GM21423 (cell line): ENCODE results near the gene EGLN3.

Source experiments
- ATAC-seq: cut with Tn5 transposase; IDR thresholded peaks from one replicate; pipeline ENCODE4 v1.9.1; 2021; ENCODE audit warnings: mild to moderate bottlenecking, moderate library complexity; ENCODE audit not compliant: unreplicated experiment

EGLN3 gene

DNA sequence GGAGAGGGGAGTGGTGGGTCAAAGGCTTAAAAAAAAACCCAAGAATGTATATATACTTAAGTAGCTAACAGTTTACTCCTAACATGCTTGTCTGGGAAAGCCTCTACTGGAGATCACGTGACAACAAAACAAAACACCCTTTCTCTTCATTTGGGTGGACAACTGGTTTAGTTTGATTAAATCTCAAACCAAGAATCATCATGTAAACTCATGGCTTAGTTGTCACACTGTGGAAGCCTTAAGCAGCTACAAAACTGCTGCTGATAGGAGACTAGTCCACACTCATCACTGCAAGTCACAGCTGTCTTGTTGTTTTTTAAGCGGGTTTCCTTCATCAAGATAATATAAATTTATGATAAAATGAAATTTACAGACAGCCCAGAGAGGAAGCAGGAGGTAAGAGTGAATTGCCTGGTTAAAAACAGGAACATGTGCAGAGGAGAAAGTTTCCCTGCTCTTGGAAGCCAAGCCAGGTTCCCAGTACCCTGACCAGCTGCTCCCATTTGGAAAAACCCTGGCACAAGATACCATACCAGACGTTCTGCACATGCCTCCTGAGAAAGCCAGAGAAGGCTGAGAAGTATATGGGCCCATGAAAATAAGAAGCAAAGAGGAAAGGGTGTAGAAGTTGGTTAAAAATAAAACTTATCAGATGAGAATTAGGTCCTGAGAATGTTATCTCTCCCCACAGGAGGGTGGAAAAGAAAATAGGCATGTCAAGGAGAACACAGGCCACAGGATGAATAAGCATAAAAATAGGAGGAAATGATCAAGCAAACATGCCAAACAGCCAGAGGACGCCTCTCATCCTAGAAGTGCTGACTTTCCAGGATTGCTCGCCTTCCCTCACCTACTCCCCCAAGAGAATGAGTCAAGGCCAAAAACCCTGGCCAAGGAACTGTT lies 34.0 kb downstream of the EGLN3 start:
- ATAC-seq = no peak

DNA sequence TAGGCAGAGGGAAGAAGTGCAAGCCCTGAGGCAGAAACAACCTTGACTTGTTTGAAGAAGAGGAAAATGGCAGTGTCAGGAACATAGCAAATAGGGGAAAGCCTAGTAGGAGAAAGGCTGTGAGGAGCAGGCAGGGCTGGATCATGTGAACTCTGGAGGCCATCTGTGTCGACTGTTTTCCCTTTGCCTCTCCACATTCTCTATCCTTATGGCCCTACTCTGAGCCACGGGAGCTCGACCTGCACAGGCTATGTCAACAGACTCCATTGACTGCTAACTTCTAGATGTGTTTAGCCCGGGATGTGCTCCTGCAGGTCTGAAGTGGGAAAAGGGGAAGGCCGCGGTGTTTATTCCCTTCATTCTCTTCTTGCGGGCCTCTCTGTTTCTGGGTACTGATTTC lies 35.2 kb downstream of the EGLN3 start:
- no peak for ATAC-seq

DNA sequence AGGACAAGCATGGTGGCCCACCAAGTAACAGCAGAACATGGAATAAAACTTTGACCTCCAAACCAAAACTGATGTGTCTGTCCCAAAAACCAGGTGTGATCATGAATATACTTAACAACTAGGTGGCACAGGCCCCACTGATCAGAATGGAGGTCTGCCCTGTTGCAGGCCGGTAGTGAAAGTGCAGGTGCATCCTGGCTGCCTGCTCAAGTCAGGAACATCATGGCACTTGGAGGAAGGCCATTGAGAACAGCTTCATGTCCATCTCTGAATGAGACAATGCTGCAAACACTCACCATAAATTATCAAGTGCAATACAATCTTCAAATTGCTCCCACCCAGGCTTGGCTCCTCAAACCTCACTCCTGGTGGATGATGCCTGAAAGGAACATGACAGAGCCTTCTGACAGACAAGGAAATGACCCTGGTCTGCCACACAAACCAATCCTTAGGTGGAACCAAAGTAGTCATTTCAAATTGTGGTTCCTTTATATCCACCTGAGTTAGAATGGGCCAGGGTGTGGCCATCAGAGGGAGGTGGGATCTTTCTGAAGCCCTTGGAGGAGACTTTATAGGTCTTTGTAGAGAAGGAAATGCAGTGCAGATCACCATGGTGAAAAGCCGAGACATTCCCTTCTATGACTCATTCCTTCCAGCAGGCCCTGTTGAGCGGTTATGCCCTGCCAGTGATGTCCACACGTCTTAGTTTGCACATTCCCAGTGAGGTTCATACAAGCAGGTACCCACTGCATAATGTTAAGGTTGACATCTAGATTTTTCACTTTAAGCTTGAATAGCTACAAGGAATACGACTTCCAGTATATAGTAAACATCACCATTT lies 36.0 kb downstream of the EGLN3 start:
- no peak for ATAC-seq

DNA sequence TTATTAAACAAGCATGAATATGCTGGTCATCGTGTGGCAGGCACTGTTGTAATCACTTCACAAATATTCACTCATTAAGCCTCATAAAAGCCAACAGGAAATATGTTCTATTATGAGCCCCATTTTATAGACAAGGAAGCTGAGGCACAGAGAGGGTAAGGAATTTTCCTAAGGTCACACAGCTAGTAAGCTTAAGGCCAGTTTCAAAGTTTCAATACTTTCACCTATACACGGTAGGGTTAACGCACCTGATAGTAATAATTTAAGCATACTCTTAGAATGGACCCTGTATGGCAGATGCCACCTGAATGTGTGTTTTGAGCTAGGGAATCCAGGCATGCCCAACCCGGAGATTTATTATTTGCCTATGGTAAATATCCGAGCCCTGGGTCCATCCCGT lies 39.8 kb downstream of the EGLN3 start:
- ATAC-seq = no peak

DNA sequence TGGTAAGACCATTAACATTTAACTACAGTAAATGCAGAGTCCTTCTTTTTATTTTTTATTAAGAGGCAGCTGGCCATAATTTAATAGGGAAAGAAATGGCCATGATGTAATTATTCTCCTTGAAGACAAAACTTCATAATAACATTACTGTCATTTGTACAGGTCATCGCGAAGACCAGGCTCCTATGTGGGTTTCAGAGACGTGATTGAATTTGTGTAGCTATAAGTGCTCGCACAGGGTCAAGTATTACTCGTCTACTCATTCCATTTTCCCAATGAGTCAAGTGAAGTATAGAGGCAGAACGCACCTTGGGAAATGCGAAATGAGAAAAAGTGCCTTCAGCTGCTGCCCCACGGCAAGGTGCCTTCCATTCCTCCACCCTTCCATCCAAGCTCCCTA lies 40.4 kb downstream of the EGLN3 start:
- no peak for ATAC-seq

DNA sequence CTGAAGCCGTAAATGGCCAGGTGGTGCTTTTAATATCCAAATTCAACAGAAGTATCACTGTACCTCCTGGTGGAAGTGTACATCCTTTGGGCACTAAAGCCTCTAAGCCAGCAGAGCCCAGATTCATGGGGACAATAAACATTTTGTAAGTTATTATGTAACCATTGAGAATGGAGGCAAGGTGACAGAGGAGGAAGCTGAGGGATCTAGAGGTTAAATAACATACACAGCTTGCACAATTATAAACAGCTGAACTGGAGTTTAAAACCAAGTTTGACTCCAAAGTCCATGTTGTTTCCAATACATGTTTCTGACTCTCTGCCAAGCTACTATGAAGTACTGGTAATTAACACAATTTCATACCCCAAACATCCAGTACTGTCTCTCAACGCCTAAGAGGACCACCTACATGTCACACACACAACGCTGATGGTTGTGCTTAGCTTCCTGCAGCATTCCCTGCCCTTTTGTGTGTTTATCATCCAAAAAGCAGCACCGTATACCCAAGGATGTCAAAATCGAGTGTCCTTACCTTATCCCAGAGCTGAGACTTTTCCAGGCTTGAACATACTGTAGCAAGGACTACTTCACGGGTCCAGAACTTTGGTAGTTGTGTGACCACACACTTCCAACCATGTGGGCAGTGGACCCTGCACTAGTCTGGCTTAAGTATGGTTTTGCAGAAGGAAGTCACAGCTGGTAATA lies 41.3 kb downstream of the EGLN3 start:
- no peak for ATAC-seq

DNA sequence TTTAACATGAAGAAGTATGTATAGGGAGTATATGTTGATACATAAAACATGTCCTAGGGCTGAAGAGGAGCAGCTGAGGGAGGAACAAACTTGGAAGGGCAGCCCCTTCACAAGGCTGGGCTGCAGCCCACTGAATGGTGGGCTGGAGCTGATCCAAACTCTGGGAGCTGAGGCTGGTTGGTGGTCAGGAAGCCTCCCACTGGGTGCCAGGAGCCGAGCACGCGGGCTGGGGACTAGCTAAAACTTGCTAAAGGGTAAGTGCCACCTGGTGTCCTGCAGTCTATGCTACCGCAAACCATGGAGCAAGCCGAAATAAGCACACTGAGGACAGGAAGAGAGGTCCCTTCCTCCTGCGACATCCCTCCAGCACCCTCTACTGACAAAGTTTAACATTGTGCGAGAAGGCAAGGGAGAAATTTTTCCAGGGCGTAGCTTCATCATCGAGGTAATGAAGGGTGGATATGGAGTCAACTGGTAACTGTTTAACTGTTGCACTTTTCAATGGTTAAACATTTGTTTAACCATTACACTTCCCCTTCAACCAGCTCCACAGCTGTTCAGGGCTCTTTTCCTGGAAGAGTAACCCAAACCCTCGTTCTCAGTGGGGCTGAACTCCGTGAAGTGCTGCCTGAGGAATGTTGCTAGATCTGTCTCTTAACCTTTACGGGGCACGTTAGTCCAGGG lies 42.2 kb downstream of the EGLN3 start:
- ATAC-seq = no peak

DNA sequence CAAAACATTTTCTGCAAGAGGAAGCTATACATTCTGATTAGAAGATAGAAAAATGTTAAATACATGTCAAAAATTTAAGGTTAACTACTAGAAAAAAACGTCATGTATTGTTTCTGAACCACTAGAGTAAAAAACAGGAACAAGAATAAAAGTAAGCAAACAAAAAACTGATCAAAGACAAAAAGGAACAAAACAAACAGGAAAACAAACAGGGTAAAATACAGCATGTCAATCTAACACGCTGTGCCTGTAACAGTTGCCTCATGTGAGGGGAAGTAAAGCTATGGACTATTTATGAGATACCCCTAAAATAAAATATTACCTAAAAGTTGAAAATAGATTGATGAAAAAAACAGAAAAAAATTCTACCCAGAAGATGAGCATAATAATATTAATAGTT lies 43.9 kb downstream of the EGLN3 start:
- no peak for ATAC-seq

DNA sequence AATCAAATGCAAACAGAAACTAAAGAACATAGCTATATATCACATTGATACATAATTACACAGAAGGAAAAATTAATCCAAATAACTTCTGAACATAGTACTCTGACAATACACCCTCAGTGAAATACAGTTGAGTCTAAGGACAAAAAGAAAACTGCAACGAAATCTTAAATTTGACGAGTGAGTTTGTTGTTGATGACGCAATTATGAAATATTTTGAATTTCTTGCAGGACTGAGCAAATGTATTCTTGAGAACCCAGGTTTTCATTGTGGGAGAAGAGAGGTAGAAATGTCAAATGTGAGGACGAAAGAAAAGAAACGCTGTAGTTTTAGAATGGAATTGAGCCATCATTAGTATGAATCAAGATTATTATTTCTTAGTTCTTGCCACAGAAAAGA lies 46.3 kb downstream of the EGLN3 start:
- ATAC-seq = no peak

DNA sequence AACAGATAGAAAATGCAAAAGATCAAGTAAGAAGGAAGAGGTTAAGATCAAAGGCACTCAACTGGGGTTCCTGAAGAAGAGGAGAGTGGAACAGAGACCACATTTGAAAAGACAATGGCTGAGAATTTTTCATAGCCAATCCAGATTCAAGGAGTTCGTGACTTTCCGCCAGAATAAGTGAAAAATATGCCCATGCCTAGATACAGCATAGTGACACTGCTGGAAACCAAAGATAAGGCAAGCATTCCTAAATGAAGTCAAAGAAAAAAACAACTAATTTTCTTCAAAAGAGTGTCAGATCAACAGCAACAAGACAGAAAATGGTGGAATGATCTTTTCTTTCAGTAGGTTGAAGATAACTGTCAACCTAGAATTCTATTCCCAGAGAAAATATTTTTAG lies 47.5 kb downstream of the EGLN3 start:
- no peak for ATAC-seq

DNA sequence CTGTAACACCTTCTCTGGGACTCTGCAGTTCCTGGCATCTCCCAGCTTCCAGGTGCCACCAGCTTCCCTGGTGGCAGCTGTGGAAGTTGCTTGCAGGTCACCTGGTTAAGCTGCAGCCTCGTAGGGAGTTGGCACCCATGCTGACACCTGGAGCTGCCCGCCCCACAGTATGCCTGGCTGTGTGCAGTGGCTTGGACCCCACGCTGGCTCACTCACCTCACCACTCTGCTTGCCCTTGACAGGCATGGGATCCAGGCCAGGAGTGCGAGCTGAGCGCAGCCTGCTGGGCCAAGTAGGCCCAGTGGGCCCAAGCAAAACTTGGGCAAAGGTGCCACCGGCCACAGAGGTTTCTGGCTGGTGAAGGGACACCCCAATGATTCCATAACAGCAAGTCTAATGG lies 48.5 kb downstream of the EGLN3 start:
- ATAC-seq = no peak

DNA sequence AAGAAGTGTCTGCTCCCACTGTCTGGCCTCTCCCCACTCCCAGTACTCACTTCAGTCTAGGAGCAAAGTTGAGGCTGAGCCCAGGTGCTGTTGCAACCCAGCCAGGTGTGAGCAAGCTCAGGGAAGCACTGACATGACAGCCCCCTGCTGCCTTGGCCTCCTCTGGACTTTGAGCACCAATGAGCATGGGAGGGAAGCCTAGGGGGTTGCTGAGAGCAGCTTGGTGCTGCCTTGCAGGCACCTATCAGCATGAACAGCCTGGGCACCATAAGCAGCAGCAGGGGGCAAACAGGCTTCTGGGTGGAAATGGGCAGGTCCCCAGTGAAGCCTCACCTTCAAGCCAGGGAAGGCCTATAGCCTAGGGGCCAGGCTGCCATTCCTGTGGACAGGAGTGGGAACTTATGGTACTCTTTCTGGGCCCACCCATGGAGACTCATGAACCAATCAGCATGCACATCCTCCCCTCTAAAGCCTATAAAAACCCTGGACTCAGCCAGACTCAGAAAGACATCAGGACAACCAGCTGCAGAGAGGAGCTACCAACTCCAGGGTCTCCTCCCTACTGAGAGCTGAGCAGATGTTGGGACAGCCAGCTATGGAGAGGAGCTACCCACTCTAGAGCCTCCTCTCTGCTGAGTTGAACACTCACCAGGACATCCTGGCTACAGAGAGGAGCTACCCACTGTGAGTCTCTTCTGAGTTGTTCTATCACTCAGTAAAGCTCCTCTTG lies 49.3 kb downstream of the EGLN3 start:
- ATAC-seq = no peak

DNA sequence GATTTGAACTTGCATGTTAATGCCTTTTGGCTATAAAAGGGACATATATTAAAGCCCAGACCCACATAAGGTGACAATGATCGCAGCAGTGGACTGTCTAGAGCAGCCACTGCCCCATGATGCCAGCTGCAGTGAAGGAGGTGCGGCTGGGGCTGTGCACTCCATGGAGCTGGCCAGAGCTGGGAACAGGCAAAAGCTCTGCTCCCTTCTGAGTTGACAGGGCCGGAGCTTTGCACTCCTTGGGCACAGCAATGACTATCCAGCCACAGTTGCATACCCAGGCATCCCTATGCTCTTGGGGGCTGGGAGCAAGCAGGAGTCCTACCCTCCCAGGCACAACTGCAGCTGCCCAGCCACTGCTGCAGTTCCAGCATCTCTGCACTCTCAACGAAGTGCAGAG lies 50.2 kb downstream of the EGLN3 start:
- no peak for ATAC-seq

DNA sequence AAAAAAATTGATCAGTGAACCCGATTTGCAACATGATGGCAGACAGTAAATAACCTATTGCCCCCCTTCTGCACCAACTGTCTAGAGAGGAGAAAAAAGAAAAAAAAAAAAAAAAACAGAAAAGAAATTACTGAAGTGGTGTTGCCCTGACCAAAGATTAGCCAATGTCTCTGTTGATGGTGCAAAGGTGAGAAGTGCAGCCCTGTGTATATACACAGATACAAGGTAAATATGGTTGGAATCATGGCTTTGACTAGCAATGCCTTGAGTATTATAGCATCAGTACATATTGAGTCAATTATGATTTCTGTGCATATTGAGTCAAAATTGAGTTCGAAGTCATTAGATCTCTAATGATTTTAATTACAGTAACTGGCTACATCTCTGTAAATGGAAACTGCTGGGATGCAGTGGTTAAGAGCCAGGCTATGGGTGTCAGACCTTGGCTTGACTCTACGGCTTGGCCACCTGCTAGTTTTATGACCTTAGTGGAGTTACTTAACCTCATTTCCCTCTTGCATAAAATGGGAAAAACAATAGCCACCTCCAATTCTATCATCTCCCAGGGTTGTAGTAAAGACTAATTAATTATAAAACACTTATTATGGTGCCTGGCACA lies 51.0 kb downstream of the EGLN3 start:
- no peak for ATAC-seq

DNA sequence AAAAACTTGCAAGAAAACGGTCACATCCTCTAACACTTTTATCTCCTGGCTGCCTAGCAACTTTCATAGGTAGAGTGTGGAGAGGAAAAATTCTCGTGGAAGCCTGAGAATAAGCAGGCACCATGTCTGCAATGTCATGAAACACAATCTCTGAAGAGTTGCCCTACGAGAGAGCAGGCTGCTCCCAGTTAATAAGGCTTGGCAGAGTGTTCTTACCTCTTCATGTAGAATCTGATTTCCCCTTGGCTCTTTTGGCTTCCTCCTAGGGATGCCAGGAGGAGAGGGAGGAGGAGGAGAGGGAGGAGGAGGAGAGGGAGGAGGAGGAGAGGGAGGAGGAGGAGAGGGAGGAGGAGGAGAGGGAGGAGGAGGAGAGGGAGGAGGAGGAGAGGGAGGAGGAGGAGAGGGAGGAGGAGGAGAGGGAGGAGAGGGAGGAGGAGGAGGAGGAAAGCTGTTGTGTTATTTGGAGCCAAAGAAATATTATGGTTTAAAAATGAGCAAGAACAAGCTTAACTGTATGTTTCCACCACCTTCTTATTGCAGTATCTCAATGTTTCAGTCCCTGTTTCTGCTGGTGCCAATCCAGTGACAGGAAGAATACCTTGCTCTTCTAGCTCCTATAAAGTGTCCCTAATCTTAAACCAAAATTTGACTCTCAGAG lies 52.9 kb downstream of the EGLN3 start:
- no peak for ATAC-seq

DNA sequence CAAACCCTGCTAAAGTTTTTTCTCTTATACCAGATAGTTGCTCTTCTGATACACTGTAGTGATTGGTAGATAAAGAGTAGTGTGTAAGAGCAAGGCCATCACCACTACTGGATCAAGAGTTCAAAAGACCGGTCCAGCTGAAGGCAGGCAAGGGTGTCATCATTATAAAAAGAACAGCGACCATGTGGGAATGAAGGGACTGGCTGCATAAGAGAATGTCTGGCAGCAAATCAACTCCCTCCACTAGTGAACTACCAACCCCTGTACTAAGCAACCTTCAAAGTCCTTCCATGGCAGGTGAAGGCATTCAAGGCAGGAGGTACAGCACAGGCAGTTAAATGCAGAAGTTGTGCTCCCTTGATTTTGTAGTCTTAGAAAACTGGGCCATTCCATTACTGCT lies 53.5 kb downstream of the EGLN3 start:
- no peak for ATAC-seq

DNA sequence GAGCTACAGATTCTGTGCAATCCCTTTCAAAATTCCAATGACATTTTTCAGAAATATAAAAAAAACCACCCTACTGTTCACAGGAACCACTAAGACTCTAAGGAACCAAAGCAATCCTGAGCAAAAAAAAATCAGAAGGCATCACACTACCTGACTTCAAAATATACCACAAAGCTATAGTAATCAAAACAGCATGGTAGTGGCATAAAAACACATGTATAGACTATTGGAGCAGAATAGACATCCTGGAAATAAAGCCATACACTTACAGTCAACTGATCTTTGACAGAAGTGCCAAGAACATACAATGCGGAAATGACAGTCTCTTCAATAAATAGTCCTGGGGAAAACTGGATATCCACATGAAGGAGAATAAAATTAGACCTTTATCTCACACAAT lies 56.5 kb downstream of the EGLN3 start:
- ATAC-seq = no peak

DNA sequence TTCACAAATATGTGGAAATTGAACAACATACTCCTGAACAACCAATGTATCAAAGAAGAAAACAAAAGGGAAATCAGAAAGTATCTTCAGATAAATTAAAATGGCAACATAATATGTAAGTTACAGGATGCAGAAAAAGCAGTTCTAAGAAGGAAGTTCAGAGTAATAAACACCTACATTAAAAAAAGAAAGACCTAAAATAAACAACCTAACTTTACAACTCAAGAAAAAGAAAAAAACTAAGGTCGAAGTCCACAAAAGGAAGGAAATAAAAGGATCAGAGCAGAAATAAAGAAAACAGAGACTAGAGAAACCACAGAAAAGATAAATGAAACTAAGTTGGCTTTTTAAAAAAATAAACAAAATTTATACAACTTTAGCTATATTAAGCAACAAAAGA lies 59.2 kb downstream of the EGLN3 start:
- no peak for ATAC-seq

DNA sequence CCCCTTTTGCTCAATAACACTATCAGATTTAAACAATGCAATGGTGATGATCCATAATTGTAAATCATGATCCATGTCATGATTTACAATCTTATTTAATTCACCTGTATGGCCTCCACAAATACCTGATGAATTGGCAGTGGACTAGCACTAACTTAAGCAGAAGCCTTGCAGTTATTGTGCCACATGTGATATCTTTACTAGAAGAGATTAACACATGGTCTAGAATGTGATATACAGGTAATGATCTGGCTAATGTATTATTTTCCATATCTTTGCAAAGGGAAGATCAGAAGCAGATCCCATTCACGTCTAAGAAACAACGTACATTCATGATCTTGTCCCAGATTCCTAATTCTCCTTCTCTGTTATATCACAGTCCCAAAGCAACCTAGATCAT lies 66.0 kb downstream of the EGLN3 start:
- no peak for ATAC-seq
